ENCODE measurements around the gene MKI67.

DNA sequence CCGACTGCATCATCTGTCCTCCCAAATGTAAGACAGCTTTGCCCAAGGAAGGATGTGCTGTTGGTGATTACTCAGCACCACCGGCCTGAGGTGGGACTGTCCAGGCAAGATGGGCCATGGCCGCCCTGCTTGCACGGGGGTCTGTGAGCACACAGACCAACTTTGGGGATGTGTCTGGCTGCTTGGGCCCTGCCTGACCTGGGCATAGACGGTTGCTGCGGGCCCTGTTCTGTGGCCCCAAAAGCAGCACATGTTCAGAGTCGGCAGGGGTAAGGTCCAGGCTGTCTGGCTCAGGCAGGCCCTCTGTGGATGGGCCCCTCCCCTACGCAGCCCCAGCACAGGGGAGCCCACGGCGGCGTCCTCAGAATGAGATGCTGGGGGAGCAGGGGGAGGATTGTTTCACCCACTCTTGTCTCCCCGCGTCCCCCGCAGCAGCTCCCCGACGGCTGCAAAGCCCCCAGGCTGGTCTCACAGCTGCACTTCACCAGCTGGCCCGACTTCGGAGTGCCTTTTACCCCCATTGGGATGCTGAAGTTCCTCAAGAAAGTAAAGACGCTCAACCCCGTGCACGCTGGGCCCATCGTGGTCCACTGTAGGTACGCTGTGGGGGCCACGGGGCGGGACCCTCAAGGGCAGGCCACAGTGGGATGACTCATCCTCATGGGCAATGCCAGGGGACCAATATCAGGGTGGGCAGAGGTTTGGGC is 58.4 kb downstream of the MKI67 start:
- TF ChIP-seq EP300 (IDR thresholded peaks at IDR 0.05) (no peak), CHD2 (IDR thresholded peaks at IDR 0.05; ENCODE audit: low read length, partially characterized antibody) (no peak), ESRRA (IDR thresholded peaks at IDR 0.05; ENCODE audit: borderline replicate concordance, low read length) (no peak), CBX8 (IDR thresholded peaks at IDR 0.05) (no peak), MAZ (IDR thresholded peaks at IDR 0.05; ENCODE audit: borderline replicate concordance, low read depth, low read length) (no peak), POLR2A (IDR thresholded peaks at IDR 0.05; ENCODE audit: low read length) (no peak), RAD21 (conservative IDR thresholded peaks at IDR 0.05 in 1 of 2, IDR thresholded peaks at IDR 0.05 in 1 of 2) (no peak), FOXS1 (CRISPR knock-in tag; IDR thresholded peaks at IDR 0.05) (no peak), RFX5 (IDR thresholded peaks at IDR 0.05) (no peak), CHD4 (IDR thresholded peaks at IDR 0.05; ENCODE audit: borderline replicate concordance) (no peak), NPAS2 (CRISPR knock-in tag; IDR thresholded peaks at IDR 0.05; ENCODE audit: borderline replicate concordance) (no peak)
- TF ChIP-seq, protein P1, sequence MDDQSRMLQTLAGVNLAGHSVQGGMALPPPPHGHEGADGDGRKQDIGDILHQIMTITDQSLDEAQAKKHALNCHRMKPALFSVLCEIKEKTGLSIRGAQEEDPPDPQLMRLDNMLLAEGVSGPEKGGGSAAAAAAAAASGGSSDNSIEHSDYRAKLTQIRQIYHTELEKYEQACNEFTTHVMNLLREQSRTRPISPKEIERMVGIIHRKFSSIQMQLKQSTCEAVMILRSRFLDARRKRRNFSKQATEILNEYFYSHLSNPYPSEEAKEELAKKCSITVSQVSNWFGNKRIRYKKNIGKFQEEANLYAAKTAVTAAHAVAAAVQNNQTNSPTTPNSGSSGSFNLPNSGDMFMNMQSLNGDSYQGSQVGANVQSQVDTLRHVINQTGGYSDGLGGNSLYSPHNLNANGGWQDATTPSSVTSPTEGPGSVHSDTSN (IDR thresholded peaks at IDR 0.05): no peak
- TF ChIP-seq, protein P2, sequence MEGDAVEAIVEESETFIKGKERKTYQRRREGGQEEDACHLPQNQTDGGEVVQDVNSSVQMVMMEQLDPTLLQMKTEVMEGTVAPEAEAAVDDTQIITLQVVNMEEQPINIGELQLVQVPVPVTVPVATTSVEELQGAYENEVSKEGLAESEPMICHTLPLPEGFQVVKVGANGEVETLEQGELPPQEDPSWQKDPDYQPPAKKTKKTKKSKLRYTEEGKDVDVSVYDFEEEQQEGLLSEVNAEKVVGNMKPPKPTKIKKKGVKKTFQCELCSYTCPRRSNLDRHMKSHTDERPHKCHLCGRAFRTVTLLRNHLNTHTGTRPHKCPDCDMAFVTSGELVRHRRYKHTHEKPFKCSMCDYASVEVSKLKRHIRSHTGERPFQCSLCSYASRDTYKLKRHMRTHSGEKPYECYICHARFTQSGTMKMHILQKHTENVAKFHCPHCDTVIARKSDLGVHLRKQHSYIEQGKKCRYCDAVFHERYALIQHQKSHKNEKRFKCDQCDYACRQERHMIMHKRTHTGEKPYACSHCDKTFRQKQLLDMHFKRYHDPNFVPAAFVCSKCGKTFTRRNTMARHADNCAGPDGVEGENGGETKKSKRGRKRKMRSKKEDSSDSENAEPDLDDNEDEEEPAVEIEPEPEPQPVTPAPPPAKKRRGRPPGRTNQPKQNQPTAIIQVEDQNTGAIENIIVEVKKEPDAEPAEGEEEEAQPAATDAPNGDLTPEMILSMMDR (IDR thresholded peaks at IDR 0.05): no peak
